HG03439 (cell line): ENCODE data around the gene YJEFN3.

Source experiments
- ATAC-seq: cut with Tn5 transposase; IDR thresholded peaks from one replicate; pipeline ENCODE4 v1.9.1; 2021; ENCODE audit warnings: mild to moderate bottlenecking, moderate library complexity; ENCODE audit not compliant: unreplicated experiment

Gene YJEFN3

GRCh38 chr19:19578252-19578651, 49.5 kb downstream of the YJEFN3 start:
- ATAC-seq = no peak

GRCh38 chr19:19579533-19580361, 51.0 kb downstream of the YJEFN3 start:
- ATAC-seq = no peak

- ATAC-seq = no peak
Measured at GRCh38 chr19:19580418-19580817, 51.7 kb downstream of the YJEFN3 start.

- no peak for ATAC-seq
Measured at GRCh38 chr19:19581391-19581790, 52.7 kb downstream of the YJEFN3 start.

GRCh38 chr19:19582471-19582870, 53.8 kb downstream of the YJEFN3 start:
- no peak for ATAC-seq

- no peak for ATAC-seq
Measured at GRCh38 chr19:19584356-19584755, 55.6 kb downstream of the YJEFN3 start.
